GM21447 (cell line): Measurements from ENCODE around the gene GLIS1.
"Not testable (repeated sequence)": the region's sequence is repeated elsewhere in the genome, so short reads cannot be mapped to it uniquely, and the experiment has no call there.

Experiments used
- ATAC-seq: cut with Tn5 transposase; IDR thresholded peaks from one replicate; pipeline ENCODE4 v1.9.1; 2021; ENCODE audit not compliant: unreplicated experiment

The GLIS1 gene

DNA sequence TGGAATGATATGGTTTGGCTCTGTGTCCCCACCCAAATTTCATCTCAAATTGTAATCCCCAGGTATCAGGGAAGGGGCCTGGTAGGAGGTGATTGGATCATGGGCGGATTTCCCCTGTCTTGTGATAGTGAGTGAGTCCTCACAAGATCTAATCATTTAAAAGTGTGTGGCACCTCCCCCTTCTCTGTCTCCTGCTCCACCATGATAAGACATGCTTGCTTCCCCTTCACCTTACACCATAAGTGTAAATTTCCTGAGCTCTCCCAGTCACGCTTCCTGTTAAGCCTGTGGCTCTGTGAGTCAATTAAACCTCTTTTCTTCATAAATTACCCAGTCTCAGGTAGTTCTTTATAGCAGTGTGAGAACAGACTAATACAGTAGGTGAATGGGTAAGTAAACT, 170.4 kb downstream of the GLIS1 start:
- no peak for ATAC-seq

DNA sequence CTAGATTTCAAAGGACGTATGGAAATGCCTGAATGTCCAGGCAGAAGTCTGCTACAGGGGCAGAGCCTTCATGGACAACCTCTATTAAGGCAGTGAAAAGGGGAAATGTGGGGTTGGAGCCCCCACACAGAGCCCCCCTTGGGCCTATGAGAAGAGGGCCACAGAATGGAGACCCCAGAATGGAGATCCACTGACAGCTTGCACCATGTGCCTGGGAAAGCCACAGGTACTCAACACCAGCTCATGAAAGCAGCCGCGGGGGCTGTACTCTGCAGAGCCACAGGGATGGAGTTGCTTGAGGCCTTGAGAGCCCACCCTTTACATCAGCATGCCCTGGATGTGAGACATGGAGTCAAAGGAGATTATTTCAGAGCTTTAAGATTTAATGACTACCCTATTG, 171.1 kb downstream of the GLIS1 start:
- ATAC-seq = no peak

DNA sequence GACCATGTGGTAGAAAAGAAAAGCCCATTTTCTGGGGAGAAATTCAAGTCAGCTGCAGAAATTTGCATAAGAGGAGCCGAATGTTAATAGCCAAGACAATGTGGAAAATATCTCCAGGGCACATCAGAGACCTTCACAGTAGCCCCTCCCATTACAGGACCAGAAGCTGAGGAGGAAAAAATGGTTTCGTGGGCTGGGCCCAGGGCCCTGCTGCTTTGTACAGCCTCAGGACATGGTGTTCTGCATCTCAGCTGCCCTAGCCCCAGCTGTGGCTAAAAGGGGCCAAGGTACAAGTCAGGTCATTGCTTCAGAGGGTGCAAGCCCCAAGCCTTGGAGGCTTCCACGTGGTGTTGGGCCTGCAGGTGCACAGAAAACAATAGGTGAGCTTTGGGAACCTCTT, 171.5 kb downstream of the GLIS1 start:
- ATAC-seq = no peak

DNA sequence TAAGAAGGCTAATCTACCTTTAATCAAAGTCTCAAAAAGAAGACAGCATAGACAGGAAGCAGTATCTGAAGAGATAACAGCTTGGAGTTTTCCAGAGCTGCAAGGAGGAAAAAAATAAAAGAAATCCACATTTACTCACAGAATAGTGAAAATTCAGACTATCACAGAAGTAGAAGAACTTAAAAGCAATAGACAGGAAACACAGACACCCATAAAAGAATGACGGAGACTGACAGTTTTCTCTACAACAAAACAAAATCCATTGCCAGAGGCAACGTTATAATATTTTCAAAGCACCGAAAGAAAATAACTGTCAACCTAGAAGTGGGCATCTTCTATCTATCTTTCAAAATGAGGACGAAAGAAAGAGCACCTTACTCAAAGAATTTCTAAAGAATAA, 175.4 kb downstream of the GLIS1 start:
- ATAC-seq = no peak

DNA sequence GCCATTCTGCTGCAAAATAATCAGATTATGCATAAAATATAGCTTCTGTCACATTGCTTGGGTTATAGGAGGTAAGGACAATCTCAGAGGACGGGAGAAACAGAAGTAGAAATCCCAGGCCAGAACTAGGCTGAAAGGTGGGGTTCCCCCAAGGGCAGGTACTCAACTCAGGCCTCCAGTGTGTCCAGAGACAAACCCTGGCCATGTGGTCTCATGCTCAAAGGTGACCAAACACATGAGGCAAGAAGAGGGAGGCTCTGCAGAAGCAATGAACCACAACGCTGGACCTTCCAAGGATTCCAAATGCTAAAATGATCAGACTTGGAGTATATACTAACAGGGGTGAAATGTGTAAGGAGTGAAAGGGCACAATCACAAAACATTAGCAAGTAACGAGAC, 176.0 kb downstream of the GLIS1 start:
- no peak for ATAC-seq

DNA sequence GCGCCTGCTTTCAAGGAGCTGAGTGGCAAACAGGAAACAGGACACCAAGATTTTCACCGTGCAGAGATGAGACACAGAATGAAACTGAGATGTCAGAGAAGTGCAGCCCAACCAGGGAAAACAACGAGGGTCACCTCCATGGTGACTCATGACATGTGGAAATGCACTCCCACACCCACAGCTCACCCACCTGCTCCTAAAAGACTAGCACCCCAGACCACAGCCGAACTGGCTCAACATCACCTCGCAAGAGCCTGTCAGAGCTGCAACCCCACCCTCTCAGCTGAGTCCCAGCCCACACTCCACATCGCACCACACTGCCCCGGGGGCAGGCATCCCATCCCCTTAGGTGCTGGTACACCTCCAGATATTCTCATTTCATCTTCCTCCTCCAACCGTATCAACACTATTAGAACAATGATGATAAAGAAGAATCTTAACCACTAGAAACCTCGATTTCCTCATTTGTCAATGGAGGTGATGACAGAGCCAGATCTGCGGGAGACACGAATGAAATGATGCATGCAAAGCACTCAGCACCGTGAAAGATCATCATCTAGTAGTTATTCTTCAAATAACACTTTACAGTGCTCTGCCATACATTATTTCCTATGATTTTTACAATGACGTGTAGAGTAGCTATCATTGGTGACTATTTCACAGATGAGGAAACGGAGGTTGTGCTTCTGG, 176.5 kb downstream of the GLIS1 start:
- no peak for ATAC-seq

DNA sequence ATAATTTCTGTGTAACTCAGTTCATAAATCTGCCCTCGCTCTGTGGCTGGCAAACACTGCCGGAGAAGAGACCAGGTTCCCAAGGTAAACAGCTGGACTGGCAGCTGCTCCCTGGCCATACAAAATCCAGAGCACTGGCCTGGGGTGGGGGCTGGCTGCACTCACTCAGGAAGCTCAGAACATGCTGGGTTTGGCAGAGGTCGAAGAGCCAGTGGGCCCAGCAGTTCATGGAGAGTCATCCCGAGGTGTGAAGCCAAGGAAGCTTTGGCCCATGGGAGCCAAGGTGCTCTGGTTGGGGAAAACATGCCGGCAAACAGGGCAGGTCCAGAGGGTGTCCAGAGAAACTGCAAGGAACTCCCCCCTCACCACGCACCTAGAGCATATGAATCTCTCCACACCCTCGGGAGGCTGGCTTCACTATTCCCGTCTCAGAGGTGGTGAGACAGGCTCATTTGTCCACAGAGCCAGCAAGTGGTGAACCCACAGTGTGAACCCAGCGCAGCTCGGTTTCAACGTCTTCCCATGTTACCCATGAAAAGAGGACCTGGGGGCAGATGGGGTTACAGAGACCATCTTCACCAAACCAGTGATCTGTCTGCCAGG, 177.4 kb downstream of the GLIS1 start:
- ATAC-seq = no peak

DNA sequence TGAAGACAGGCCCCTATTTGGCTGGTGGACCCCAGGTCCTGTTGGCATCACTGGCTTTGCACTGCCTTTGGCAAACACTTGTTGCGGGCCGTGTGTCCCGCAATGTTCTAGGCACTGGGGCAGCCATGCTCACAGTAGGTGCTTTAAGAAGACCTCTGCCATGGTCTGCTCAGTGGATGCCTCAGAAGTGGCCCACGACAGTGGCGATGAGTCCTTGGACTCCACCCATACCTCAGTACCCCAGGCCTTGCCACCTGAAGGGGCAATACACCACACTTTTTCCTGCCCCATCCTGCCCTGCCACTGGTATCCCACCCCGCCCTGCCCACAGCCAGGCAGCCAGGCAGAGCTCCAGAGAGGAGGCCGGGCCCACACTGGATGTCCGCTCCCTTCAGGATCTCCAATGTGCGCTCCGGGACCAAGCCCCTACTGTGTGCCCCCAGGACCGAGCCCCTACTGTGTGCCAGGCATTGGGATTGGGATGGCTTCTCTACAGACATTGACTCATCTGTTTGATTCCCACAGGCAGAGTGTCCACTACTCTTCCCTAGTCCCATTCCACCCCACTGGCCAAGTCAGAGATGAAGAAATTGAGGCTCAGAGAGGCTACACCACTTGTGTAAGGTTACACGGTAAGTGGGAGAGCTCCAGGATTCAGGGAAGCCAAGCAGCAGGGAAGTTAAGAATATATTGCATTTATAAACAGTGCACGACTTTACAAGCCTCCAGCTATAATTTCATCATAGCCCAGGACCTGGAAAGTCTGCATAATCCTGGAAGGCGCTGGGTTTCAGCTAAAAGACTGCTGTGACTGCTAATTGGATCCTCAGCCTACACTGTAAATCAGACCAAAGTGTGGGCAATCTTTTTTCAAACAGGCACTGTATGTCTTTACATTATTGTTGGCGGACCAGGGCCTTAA, 178.1 kb downstream of the GLIS1 start:
- no peak for ATAC-seq

DNA sequence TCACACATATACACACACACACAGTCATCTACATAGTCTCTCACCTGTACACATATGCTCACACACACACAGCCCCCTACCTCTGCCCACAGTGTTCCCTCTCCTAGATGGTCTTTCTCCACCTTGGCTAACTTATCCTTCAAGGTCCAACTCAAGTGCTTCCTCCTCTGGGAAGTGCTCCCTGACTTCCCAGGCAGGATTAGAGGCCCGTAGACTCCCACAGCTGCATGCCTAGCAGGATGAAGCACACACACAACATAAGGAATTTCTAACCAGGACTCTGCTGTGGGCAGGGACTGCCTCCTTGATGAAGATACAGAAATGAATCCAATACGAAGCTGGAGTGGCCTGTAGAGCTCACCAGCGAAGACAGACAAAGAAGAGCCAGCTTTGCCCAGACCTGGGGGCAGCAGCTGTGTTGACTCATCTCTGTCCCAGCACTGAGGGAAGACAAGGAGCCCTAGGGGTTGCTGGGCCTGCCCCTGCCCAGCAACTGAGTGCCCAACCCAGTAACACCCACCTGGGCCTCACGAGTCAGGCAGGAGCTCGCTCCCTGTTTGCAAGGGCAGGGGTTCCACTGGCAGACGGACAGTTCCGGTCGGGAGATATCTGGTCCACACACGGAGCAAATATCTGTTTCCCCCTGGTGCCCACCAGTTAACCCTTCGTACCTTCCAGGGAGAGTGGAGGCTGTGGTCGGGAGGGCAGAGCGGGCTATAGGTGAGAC, 178.9 kb downstream of the GLIS1 start:
- no peak for ATAC-seq

DNA sequence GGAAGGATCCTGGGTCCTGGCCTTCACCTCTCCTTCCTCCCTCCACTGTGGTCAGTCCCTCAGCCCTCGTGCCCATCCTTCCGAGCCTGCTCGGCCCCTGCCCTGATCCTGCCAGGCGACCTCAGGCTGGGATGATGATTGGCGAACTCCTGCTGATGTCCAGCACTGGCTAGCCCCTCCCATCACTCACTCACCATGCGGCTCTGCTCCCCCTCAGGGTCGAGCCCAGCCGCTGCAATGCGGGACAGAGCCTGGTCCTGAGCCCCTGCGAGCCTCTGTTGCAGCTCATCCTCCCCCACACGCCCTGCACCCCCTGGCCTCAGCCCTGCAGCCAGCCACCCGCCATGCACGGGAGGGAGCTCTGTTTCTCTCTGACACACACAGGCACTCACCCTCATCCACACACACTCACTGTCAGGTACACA, 179.6 kb downstream of the GLIS1 start:
- ATAC-seq = no peak

DNA sequence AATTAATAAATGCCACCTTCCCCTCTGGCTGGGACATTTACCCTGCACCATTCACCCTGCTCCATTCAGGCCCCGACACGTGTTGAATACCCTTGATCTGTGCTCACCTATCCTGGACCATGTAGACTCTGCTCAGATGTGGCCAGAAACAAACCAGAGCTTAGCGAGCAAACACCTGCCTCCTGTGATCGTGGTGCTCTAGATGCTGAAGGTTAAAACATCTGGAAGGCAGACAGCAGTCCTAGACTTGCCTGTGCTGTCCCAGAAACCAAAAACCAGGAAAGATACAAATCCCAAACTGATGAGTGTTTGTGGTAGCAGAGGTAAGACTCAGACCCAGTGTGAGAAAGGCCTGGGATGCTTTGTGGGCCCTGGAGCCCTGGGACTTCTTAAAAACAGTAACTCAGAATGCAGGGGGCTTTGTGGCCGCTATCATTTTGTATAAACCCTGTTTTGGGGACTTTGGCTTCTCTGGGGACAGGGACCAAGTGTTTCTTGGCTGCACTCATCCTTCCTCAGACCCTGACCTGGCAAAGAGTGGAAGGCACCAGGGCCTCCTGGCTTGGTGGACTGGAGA, 180.1 kb downstream of the GLIS1 start:
- no peak for ATAC-seq

DNA sequence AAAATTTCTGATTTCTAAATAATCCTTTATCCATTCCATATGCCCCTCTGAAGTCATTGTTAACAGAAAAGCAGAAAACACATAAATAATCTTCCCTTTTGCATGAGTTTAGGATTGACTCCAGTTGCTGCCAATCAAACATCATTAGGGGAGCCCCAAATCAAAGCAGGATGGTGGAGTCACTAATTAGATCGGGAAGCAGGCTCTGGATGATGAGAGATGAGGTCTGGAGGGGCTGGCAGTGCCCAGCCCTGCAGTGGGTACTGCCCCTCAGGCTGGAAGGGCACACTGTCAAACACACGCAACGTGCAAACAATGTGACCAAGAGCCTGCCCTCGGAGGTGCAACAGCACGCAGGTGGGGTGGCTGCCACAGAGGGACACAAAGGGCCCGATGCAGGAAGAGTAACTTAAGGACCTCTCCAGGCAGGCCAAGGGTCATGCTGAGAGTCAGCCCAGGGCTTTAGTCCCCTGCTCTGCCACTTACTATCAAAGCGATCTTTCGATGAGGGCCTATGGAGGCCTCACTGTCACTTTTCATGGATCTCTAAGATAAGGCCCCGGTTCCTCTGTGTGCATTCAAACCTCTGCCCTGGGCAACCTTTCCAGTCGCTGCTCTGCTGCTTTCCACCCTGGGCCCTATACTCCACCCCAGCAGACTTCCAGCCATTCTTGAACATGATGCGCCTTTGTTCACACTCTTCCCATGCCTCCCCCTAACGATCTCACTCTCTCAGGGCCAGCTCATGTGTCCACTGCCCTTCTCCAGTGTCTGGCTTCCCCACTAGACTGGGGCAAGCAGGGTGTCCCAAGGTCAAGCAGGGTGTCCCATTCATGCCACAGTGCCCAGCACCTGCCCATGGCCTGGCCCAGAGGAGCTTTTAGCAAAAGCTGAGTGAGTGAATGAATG, 180.9 kb downstream of the GLIS1 start:
- no peak for ATAC-seq

DNA sequence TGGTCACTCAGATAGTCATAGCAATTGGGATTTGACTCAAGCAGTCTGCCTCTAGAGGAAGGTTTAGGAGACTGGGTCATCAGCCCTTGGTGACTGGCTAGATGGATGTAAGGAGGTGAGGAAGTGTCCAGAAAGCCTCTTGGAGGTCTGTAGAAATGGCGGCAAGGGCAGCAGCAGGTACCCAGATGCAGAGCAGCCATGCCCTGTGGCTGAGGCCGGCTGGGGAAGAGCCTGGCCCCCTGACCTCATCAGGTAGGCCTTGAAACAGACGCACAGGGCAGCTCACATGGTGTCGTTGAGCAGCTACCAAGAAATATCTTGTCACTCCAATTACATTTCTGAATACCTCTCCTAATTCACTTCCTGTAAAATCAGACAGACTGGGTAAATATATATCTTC, 181.6 kb downstream of the GLIS1 start:
- ATAC-seq = no peak

DNA sequence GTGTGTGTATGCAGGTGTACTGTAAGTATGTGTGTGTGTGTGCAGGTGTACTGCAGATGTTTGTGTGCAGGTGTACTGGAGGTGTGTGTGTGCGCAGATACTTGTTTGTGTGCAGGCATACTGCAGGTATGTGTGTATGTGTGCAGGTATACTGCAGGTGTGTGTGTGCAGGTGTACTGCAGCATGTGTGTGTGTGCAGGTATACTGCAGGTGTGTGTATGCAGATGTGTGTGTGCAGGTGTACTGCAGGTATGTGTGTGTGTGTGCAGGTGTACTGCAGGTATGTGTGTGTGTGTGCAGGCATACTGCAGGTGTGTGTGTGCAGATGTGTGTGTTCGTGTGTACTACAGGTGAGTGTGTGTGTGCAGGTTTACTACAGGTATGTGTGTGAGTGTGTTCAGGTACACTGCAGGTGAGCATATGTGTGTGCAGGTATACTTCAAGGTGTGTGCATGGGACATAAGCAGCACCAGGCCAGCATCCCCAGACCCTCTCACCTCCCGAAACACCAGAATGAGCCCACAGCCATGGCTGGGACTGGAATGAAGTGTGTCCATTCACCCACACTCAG, 182.2 kb downstream of the GLIS1 start:
- ATAC-seq = no peak

DNA sequence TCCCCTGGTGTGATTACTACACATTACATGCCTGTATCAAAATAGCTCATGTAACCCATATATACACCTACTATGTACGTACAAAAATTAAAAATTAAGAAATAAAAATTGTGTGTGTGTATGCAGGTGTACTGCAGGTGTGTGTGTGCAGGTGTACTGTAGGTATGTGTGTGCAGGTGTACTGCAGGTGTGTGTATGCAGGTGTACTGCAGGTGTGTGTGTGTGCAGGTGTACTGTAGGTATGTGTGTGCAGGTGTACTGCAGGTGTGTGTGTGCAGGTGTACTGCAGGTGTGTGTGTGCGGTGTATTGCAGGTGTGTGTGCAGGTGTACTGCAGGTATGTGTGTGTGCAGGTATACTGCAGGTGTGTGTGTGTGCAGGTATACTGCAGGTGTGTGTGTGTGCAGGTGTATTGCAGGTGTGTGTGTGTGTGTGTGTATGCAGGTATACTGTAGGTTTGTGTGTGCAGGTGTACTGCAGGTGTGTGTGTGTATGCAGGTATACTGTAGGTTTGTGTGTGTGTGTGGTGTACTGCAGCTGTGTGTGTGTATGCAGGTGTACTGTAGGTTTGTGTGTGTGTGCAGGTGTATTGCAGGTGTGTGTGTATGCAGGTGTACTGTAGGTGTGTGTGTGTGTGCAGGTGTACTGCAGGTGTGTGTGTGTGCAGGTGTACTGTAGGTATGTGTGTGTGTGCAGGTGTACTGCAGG, 183.2 kb downstream of the GLIS1 start:
- ATAC-seq = not testable (repeated sequence)

DNA sequence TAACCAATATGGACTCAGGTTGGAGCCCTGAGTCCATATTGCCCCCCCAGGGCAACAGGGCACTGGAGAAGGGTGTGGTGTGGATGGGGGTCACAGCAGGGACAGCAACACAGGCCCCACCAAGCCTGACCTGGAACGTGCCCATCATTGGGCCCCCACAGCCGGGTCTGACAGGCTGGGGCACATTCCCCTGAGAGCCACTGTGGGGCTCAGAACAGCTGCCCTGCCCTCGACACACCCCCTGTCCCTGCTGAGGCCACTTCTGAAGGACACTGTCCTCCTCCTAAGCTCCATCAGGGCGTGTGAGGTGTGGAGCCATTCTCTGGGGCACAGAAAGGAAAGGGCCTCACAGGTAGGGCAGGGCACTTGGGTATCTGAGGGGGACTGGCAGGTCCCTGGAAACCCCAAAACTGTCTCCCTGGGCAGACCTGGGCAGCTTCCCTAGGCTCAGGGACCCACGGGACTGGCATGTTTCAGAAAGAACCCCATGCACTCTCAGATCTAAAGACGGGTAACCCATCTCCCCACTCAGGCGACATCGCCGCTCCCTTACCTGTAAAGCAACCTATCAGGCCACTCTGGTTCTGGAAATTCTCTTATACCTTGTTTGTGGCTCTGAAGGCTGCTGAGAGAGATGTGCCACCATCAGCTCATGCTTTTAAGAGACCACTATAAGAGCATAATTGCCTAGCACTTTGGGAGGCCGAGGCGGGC, 184.2 kb downstream of the GLIS1 start:
- no peak for ATAC-seq

DNA sequence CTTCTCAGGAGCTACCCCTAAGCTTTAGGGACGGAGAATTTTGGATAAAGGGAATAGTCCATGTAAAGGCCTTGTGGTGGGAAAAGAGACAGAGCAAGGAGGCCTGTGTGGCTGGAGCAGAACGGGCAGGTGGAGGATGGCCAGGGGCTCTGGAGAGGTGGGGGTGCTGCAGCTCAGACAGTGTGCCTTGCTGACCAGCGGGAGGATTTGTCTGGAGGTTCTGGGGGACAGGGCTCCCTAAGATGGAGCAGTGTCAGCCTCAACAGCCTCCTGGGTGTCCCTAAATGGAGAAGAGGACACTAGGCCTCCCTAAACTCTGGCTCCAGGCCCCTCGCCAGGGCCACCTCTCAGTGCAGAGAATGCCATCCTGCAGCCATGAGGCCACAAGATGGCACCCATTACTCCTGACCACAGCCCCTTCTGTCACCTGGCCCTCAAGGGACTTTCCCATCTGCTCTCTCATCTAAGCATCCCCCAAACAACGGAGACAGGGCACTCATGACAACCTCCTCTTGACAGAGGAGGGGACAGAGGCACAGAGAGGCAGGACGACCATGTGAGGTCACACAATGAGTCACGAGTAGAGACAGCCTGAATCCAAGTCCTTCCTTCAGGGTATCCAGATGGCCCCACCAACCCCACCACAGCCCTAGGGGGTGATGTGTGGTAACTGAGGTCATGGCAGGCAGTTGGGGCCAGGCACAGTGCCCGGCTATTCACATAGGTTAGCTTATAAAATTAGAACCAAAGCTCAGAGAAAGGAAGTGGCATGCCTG, 185.0 kb downstream of the GLIS1 start:
- no peak for ATAC-seq
